ENCODE data around the gene TRRAP. TPM values are rescaled to one million over a fixed set of nuclear protein-coding genes. Genes with fewer than 3 reads are reported as not detected.
A peak's percentile ranks its signal among the peaks of the same experiment; 100 is the strongest.
"Not testable (repeated sequence)": the region's sequence is repeated elsewhere in the genome, so short reads cannot be mapped to it uniquely, and the experiment has no call there.

The TRRAP gene
- total RNA-seq, 4 donors from 2014 or later = 46.4 to 69.4 (median 53.0) TPM

DNA sequence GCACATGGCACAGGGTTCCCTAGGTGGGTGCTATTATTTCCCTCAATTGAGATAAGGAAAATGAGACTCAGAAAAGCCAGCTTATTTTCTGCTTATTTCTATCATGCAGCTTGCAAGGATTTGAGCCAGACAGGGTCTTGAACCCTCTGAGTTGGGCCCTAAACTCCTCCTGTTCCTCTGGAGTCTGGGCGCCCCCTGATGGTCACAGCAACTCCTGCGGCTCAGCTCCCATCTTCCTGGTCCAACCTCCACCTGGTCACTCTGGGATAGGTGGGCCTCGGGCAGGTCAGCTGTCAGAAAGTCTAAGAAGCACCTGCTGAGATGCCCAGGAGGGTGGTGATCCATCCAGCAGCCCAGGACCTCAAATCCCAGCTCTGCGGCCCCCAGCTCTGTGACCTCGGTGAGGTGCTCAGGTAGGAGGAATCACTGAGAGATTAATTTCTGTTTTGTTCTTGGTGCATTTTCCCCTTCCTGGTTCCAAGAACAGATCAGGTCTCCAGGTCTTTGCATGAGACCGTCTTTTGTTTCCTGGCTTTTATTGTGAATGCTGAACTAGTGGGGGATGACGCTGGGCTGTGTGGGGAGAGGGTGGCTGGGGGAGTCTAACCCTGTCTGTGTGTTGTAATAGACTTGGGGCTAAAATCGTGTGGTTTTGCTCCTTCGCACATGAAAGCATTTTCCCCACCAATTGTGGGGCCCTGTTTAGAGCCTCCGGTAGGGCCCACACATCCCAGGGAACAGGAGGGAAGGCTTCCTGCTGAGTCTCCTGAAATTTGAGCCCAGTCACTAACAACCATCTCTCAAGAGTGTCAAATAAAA is 41.3 kb upstream of the TRRAP start:
- TF ChIP-seq POLR2A (IDR thresholded peaks at IDR 0.05) (no peak), CTCF (IDR thresholded peaks at IDR 0.05) (no peak)
- 27 to 31% methylated on average over 10 of the region's 10 CpGs for WGBS, 2 donors
- no peak overlapping the region for H3K4me3 ChIP-seq (ENCODE audit: low read depth, poor library complexity, severe bottlenecking)
- no peak for DNase-seq (ENCODE audit: low spot score in 2 of 2)
- intact Hi-C loops (cut with DNase I; ENCODE audit: low total_unique reads) = loop anchor here (5.0 kb wide), 1 partner anchor 400 kb away; no protein-coding TSS in a partner anchor

GRCh38 chr7:98837630-98837972 is 40.7 kb upstream of the TRRAP start:
- H3K4me3 ChIP-seq (ENCODE audit: low read depth, poor library complexity, severe bottlenecking) = no peak overlapping the region
- DNase-seq (ENCODE audit: low spot score in 2 of 2) = no peak
- TF ChIP-seq CTCF (IDR thresholded peaks at IDR 0.05) (no peak), POLR2A (IDR thresholded peaks at IDR 0.05) (no peak)
- intact Hi-C loops (cut with DNase I; ENCODE audit: low total_unique reads) = loop anchor here (5.0 kb wide), 1 partner anchor 400 kb away; no protein-coding TSS in a partner anchor
- 57 to 63% methylated on average over 5 of the region's 5 CpGs for WGBS, 2 donors

DNA sequence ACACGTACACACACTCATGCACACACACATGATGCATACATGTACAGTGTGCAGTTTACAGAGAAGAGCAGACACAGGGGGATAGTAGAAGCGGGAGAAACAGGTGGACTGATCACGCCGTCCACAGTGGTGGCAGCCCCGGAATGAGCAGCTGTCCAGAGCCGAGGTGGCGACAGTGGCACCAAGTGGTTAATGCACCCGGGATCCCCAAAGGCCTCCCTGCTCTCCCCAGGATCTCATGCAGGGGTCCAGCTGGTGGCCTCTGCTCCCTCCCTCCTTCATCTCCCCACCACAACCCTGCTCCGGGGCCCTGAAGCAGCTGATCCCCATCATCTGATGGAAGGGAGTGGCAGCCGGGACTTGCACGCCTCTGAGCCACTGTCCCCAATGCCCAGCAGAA is 38.2 kb upstream of the TRRAP start:
- WGBS, 2 donors = 74 to 81% methylated on average over 11 of the region's 11 CpGs
- intact Hi-C loops (cut with DNase I; ENCODE audit: low total_unique reads) = loop anchor here (10.0 kb wide), 1 partner anchor 545 kb away; no protein-coding TSS in a partner anchor
- TF ChIP-seq POLR2A (IDR thresholded peaks at IDR 0.05) = no peak
- no peak for TF ChIP-seq CTCF (IDR thresholded peaks at IDR 0.05)
- no peak overlapping the region for H3K4me3 ChIP-seq (ENCODE audit: low read depth, poor library complexity, severe bottlenecking)
- no peak for DNase-seq (ENCODE audit: low spot score in 2 of 2)

- 59 to 62% methylated on average over 4 of the region's 4 CpGs for WGBS, 2 donors
- no peak overlapping the region for H3K4me3 ChIP-seq (ENCODE audit: low read depth, poor library complexity, severe bottlenecking)
- intact Hi-C loops (cut with DNase I; ENCODE audit: low total_unique reads) = loop anchor here (10.0 kb wide), 1 partner anchor 546 kb away; no protein-coding TSS in a partner anchor
- TF ChIP-seq POLR2A (IDR thresholded peaks at IDR 0.05) (no peak), CTCF (IDR thresholded peaks at IDR 0.05) (no peak)
- no peak for DNase-seq (ENCODE audit: low spot score in 2 of 2)
Observed at GRCh38 chr7:98840722-98841121, 37.6 kb upstream of the TRRAP start.

DNA sequence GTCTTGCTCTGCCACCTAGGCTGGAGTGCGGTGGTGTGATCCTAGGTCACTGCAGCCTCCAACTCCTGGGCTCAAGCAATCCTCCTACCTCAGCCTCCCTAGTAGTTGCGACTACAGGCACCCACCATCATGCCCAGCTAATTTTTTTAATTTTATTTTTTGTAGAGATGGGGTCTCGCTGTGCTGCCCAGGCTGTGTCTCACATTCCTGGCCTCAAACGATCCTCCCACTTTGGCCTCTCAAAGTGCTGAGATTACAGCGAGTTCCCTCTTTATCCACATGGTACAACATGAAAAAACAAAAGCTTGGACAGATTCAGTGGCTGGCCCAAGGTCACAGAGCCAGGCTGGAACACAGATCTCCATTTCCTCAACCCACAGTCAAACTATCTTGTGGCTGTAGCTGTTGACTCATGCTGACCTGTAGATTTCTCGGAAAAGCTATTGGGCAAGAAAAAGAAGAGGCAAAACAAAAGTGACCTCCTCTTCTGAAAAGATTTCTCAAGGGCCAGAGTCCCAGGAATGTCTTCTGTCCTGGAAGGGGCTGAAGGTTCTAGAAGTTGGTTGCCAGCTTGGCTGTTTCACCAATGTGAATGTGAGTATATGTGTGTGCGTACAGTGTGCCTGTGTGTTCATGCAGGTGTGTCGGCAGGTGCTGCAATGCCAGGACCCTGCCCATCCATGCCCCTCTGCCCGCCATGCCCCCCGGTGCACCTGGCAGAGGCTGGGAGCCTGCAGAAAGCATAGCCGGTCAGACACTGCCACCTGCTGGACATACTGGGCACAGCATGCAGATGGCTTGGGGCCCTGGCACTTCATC is 36.9 kb upstream of the TRRAP start:
- TF ChIP-seq CTCF (IDR thresholded peaks at IDR 0.05) = peak in 1 of 3 donors; percentile 89
- no peak for TF ChIP-seq POLR2A (IDR thresholded peaks at IDR 0.05)
- 37 to 43% methylated on average over 10 to 11 of the region's 11 CpGs for WGBS, 2 donors
- DNase-seq (ENCODE audit: low spot score in 2 of 2) = peak; percentile 58 to 91

DNA sequence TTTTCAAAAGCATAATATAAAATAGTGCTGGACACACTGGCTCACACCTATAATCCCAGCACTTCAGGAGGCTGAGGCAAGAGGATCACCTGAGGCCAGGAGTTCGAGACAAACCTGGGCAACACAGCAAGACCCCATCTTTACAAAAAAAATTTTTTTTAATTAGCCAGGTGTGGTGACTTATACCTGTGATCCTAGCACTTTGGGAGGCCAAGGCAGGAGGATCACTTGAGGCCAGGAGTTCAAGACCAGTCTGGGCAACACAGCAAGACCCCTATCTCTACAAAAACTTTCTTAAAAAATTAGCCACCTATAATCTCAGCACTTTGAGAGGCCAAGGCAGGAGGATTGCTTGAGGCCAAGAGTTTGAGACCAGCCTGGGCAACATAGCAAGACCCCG is 35.8 kb upstream of the TRRAP start:
- WGBS, 2 donors = 85 to 89% methylated on average over 2 of the region's 2 CpGs
- not testable (repeated sequence) for H3K4me3 ChIP-seq (ENCODE audit: low read depth, poor library complexity, severe bottlenecking); DNase-seq (ENCODE audit: low spot score in 2 of 2)
- intact Hi-C loops (cut with DNase I; ENCODE audit: low total_unique reads) = loop anchor here (10.0 kb wide), 1 partner anchor 548 kb away; no protein-coding TSS in a partner anchor

More for the DNA sequence above, 36.9 kb upstream of the TRRAP start:
- H3K4me3 ChIP-seq (ENCODE audit: low read depth, poor library complexity, severe bottlenecking) = no peak overlapping the region
- intact Hi-C loops (cut with DNase I; ENCODE audit: low total_unique reads) = loop anchor here (10.0 kb wide), 1 partner anchor 547 kb away; no protein-coding TSS in a partner anchor
